Hepatocyte (in vitro differentiated cells): ENCODE results near the gene THSD7B. TPM values are rescaled to one million over a fixed set of nuclear protein-coding genes. Genes with fewer than 3 reads are reported as not detected.

Experiments used
- DNase-seq: peaks from one replicate; pipeline ENCODE4 v3.0.0-alpha.2; 2016; ENCODE audit warnings: low spot score
- H2AFZ ChIP-seq: fragments of 200-600 bp; sonication (generic); 2 replicates; pipeline ENCODE4 v1.6.0; 2016; ENCODE audit warnings: antibody characterized with exemption, mild to moderate bottlenecking
- H3K27ac ChIP-seq: fragments of 200-600 bp; sonication (generic); 2 replicates; pipeline ENCODE4 v1.5.1; 2016; ENCODE audit warnings: mild to moderate bottlenecking
- H3K27me3 ChIP-seq: fragments of 200-600 bp; sonication (generic); 2 replicates; pipeline ENCODE4 v1.6.1; 2016
- H3K36me3 ChIP-seq: fragments of 200-600 bp; sonication (generic); replicated peaks from 2 replicates; pipeline ENCODE4 v1.5.1; 2016; ENCODE audit warnings: low read depth; ENCODE audit not compliant: insufficient read depth
- H3K4me1 ChIP-seq: fragments of 200-600 bp; sonication (generic); 2 replicates; pipeline ENCODE4 v1.5.1; 2016; ENCODE audit warnings: mild to moderate bottlenecking, moderate library complexity; ENCODE audit not compliant: insufficient read depth
- H3K4me2 ChIP-seq: fragments of 200-600 bp; sonication (generic); 2 replicates; pipeline ENCODE4 v1.6.0; 2016
- H3K4me3 ChIP-seq: fragments of 200-600 bp; sonication (generic); 2 replicates; pipeline ENCODE4 v1.5.1; 2016; ENCODE audit warnings: mild to moderate bottlenecking
- H3K79me2 ChIP-seq: fragments of 200-600 bp; sonication (generic); 2 replicates; pipeline ENCODE4 v1.6.0; 2017; ENCODE audit warnings: mild to moderate bottlenecking
- H3K9me2 ChIP-seq: fragments of 200-600 bp; sonication (generic); replicated peaks from 2 replicates; pipeline ENCODE4 v1.6.0; 2017; ENCODE audit warnings: mild to moderate bottlenecking; ENCODE audit not compliant: insufficient read depth
- H3K9me3 ChIP-seq: fragments of 200-600 bp; sonication (generic); 2 replicates; pipeline ENCODE4 v1.5.1; 2016; ENCODE audit warnings: low read depth, mild to moderate bottlenecking
- H4K20me1 ChIP-seq: fragments of 200-600 bp; sonication (generic); 2 replicates; pipeline ENCODE4 v1.6.0; 2016; ENCODE audit warnings: mild to moderate bottlenecking; ENCODE audit not compliant: insufficient read depth, poor library complexity, severe bottlenecking
- EZH2 ChIP-seq: fragments of 200-600 bp; sonication (generic); IDR thresholded peaks from 2 replicates; pipeline ENCODE4 v1.6.1; 2016; ENCODE audit warnings: antibody characterized with exemption, mild to moderate bottlenecking, borderline replicate concordance
- EZH2phosphoT487 ChIP-seq: fragments of 200-600 bp; sonication (generic); IDR thresholded peaks from one replicate; pipeline ENCODE4 v1.6.1; 2018; ENCODE audit warnings: antibody characterized with exemption, mild to moderate bottlenecking, low read depth, moderate library complexity; ENCODE audit not compliant: unreplicated experiment, severe bottlenecking
- WGBS: methylation state at CpG from one replicate; pipeline ENCODE4 v1.1.6; 2016; ENCODE audit warnings: low lambda C conversion rate; ENCODE audit errors: missing lambda C conversion rate; 5-methylcytosine and 5-hydroxymethylcytosine counted together
- polyA plus RNA-seq: library from polyadenylated mRNA; unstranded; fragments of >200 nt; fragmentation: Nextera tagmentation; extraction: Ambion mirVana; gene quantifications from 2 replicates; pipeline ENCODE4 v1.2.1, GENCODE V29; 2016
- total RNA-seq: library from RNA; depleted of rRNA; stranded (reverse); fragments of >200 nt; gene quantifications from 2 replicates; pipeline ENCODE4 v1.2.3, GENCODE V29; 2014
- TF ChIP-seq, protein P1 (sequence below): fragments of 200-600 bp; sonication (generic); IDR thresholded peaks from 2 replicates; pipeline ENCODE4 v1.5.1; 2016; ENCODE audit warnings: antibody characterized with exemption, mild to moderate bottlenecking; ENCODE audit not compliant: poor library complexity

The THSD7B gene
- total and polyA plus RNA-seq, 2 experiments from 2014 or later: 0.48 to 5.7 TPM

DNA sequence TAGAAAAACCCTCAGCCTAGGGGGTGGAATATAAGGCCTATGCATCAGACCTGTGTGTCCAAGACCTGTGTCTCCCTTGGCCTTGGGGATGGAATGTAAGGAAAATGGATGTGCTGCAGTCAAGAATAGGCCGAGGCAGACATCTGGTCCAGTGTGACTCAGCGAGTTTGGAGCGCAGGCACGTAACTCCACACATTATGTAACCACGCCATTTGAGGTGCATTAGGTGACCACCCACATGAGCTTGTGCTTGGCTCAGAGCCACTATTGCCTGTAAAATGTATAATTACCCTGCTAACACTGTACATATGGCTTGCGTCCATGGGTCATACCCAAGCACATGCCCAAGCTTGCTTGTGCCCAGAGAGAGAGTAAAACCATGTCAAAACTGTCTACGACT is 618.0 kb downstream of the THSD7B start:
- 93% methylated on average over 7 of the region's 7 CpGs for WGBS
- H3K4me2 ChIP-seq: no peak overlapping the region
- no peaks in the 10 kb centered on the region for H3K9me3 ChIP-seq
- no peaks in the 10 kb centered on the region for H3K27me3 ChIP-seq
- no peak overlapping the region for H3K4me3 ChIP-seq
- TF ChIP-seq EZH2phosphoT487 (no peak), EZH2 (no peak)
- TF ChIP-seq, protein P1, sequence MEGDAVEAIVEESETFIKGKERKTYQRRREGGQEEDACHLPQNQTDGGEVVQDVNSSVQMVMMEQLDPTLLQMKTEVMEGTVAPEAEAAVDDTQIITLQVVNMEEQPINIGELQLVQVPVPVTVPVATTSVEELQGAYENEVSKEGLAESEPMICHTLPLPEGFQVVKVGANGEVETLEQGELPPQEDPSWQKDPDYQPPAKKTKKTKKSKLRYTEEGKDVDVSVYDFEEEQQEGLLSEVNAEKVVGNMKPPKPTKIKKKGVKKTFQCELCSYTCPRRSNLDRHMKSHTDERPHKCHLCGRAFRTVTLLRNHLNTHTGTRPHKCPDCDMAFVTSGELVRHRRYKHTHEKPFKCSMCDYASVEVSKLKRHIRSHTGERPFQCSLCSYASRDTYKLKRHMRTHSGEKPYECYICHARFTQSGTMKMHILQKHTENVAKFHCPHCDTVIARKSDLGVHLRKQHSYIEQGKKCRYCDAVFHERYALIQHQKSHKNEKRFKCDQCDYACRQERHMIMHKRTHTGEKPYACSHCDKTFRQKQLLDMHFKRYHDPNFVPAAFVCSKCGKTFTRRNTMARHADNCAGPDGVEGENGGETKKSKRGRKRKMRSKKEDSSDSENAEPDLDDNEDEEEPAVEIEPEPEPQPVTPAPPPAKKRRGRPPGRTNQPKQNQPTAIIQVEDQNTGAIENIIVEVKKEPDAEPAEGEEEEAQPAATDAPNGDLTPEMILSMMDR: no peak
- H3K79me2 ChIP-seq: no peaks in the 10 kb centered on the region
- no peaks in the 10 kb centered on the region for H4K20me1 ChIP-seq
- no peaks in the 10 kb centered on the region for H3K36me3 ChIP-seq
- no peak overlapping the region for H2AFZ ChIP-seq
- DNase-seq: no peak
- H3K9me2 ChIP-seq: no peaks in the 10 kb centered on the region
- H3K27ac ChIP-seq: no peak overlapping the region
- H3K4me1 ChIP-seq: no peaks in the 10 kb centered on the region

DNA sequence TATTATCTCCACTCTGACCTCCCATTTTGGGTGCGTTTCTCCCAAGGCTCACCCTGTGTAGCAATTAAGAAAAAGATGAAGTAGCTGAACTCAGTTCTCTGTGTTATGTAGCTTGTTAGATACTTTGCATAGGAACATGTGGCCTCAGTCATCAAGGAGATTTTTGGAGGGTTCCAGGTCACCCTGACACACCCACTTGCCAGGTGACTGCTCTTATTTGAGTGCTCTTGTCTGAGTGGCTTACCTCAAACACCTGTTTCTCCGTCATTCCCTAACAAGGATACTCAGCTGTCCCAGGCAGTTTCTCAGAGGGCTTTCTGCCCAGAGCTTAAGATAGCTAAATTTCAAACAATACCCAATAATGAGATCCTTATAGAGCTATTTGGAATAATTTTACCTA is 621.7 kb downstream of the THSD7B start:
- H4K20me1 ChIP-seq: no peaks in the 10 kb centered on the region
- 81% methylated on average over 2 of the region's 2 CpGs for WGBS
- H3K79me2 ChIP-seq: no peaks in the 10 kb centered on the region
- H3K4me3 ChIP-seq: no peak overlapping the region
- H3K36me3 ChIP-seq: no peaks in the 10 kb centered on the region
- H3K27me3 ChIP-seq: no peaks in the 10 kb centered on the region
- no peak for DNase-seq
- H3K9me3 ChIP-seq: no peaks in the 10 kb centered on the region
- no peak for TF ChIP-seq EZH2
- TF ChIP-seq, protein P1: no peak
- TF ChIP-seq EZH2phosphoT487: no peak
- H3K4me2 ChIP-seq: no peak overlapping the region
- H2AFZ ChIP-seq: no peak overlapping the region
- H3K4me1 ChIP-seq: no peaks in the 10 kb centered on the region
- no peak overlapping the region for H3K27ac ChIP-seq
- H3K9me2 ChIP-seq: no peaks in the 10 kb centered on the region

DNA sequence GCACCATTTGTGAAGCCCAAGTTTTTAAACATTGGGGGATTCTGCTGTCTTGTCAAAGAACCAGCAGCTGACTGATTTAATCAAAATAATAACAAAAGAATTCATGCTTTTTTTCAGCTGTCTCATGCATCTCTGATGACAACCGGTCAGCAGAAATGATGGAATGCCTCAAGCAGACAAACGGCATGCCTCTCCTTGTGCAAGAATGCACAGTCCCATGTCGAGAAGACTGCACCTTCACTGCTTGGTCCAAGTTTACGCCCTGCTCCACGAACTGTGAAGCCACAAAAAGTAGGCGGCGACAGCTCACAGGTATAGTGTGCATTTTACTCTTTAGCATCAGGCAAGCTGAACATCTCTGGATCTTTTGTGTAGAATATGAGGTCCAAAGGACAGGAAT is 640.2 kb downstream of the THSD7B start:
- no peaks in the 10 kb centered on the region for H4K20me1 ChIP-seq
- H3K36me3 ChIP-seq: no peaks in the 10 kb centered on the region
- H3K4me2 ChIP-seq: no peak overlapping the region
- DNase-seq: no peak
- no peaks in the 10 kb centered on the region for H3K9me3 ChIP-seq
- H3K27ac ChIP-seq: no peak overlapping the region
- H3K79me2 ChIP-seq: no peaks in the 10 kb centered on the region
- H3K27me3 ChIP-seq: no peaks in the 10 kb centered on the region
- WGBS: 79% methylated on average over 7 of the region's 7 CpGs
- H3K4me1 ChIP-seq: no peaks in the 10 kb centered on the region
- no peaks in the 10 kb centered on the region for H3K9me2 ChIP-seq
- H2AFZ ChIP-seq: no peak overlapping the region
- H3K4me3 ChIP-seq: no peak overlapping the region
- TF ChIP-seq, protein P1: no peak

DNA sequence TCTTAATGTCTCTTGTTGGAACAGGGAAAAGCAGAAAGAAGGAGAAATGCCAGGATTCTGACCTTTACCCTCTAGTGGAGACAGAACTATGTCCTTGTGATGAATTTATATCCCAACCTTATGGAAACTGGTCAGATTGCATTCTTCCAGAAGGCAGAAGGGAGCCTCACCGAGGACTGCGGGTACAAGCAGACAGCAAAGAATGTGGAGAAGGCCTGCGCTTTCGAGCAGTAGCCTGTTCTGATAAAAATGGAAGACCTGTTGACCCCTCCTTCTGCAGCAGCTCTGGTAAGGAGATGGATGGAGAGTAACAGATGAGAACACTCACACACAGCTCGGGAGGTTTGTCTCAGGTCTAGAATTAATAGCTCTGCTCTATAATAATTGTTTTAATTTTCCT is 646.2 kb downstream of the THSD7B start:
- Histone ChIP-seq H3K4me2 (no peak overlapping the region), H3K79me2 (no peaks in the 10 kb centered on the region), H2AFZ (no peak overlapping the region), H3K9me3 (no peaks in the 10 kb centered on the region), H3K4me3 (no peak overlapping the region), H3K36me3 (no peaks in the 10 kb centered on the region), H3K27ac (no peak overlapping the region), H4K20me1 (no peaks in the 10 kb centered on the region), H3K4me1 (no peaks in the 10 kb centered on the region), H3K27me3 (no peaks in the 10 kb centered on the region), H3K9me2 (no peaks in the 10 kb centered on the region)
- TF ChIP-seq EZH2: no peak
- no peak for TF ChIP-seq EZH2phosphoT487
- TF ChIP-seq, protein P1: no peak
- WGBS: 50% methylated on average over 5 of the region's 5 CpGs
- peak; percentile 20 for DNase-seq
